Measurements from ENCODE around the gene VPREB3. TPM values are rescaled to one million over a fixed set of nuclear protein-coding genes. Genes with fewer than 3 reads are reported as not detected.

The VPREB3 gene
- polyA plus RNA-seq, 1 of the 3 experiments (the other 2 are of a cell fraction) = not detected

DNA sequence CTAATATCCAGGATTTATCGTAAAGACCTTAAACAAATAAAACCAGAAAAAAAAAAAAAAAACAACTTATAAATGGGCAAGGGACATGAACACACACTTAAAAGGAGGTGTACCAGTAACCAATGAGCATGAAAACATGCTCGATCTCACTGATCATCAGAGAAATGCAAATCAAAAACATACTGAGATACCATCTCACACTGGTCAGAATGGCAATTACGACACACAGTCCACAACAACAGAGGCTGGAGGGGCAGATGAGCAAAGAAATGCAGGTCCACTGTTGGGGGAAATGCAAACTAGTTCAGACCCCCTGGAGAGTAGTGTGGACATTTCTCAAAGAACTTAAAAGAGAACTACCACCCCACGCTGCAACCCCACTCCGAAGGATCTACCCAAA lies 50.2 kb downstream of the VPREB3 start:
- H3K79me2 ChIP-seq (ENCODE audit: insufficient read depth) = peaks cover 33% of the 10 kb centered on the region; the same call in 1 of the 2 replicates
- H2AFZ ChIP-seq (ENCODE audit: low read depth) = no peak overlapping the region
- H3F3A ChIP-seq (replicated peaks; ENCODE audit: insufficient read depth) = peaks cover 3% of the 10 kb centered on the region
- POLR2A ChIA-PET = no interaction called here
- 87% methylated on average over 5 of the region's 5 CpGs for WGBS (ENCODE audit: low lambda C conversion rate)
- no peak overlapping the region for H3K4me2 ChIP-seq
- H3K9me3 ChIP-seq = no peaks in the 10 kb centered on the region
- no peak overlapping the region for H3K4me3 ChIP-seq (ENCODE audit: low read depth in 2 of 2, low read length in 1 of 2)
- no peaks in the 10 kb centered on the region for H3K27me3 ChIP-seq (ENCODE audit: insufficient read depth)
- CTCF ChIA-PET = interaction anchor here (3.0 kb wide), 1 partner anchor 146 kb away, joined by 9 read pairs; no protein-coding TSS in a partner anchor
- H3K4me1 ChIP-seq (ENCODE audit: control insufficient read depth in 1 of 2, insufficient read depth in 2 of 2, low read depth in 1 of 2, low read length in 1 of 2) = peaks cover 0 to 2% of the 10 kb centered on the region in 2 experiments; a peak in 1 of 4 replicates
- TF ChIP-seq FOXM1 (IDR thresholded peaks at IDR 0.05; ENCODE audit: low read depth) (no peak), GATA2 (CRISPR knock-in tag; IDR thresholded peaks at IDR 0.05) (peak; percentile 23; the same call in 1 of the 2 replicates)
- no peak for DNase-seq
- no peak overlapping the region for H3K9ac ChIP-seq
- H3K9me2 ChIP-seq = no peaks in the 10 kb centered on the region
- no peak overlapping the region for H3K27ac ChIP-seq (ENCODE audit: low read depth in 2 of 2, low read length in 1 of 2)
- H3K36me3 ChIP-seq (replicated peaks in 1 of 2; ENCODE audit: control insufficient read depth in 1 of 2, insufficient read depth in 2 of 2, low read length in 1 of 2) = peaks cover 48 to 79% of the 10 kb centered on the region in 2 experiments
- H4K20me1 ChIP-seq (ENCODE audit: insufficient read depth) = no peaks in the 10 kb centered on the region

Other genes with a start within 250 kb of the VPREB3 start
- not detected in 2 replicates for gene IGLL1, start 174.1 kb downstream of the VPREB3 start, polyA plus RNA-seq (2012; rRNA removed)
- gene DRICH1, start 122.1 kb downstream of the VPREB3 start, polyA plus RNA-seq (2012; rRNA removed) = 0.21 and 0.41 TPM in 2 replicates
- not detected in 2 replicates for gene RGL4, start 63.4 kb downstream of the VPREB3 start, polyA plus RNA-seq (2012; rRNA removed)
- gene ZNF70, start 3.3 kb downstream of the VPREB3 start, polyA plus RNA-seq (2012; rRNA removed) = 0.77 and 0.80 TPM in 2 replicates
- gene C22orf15, start 8.6 kb upstream of the VPREB3 start, polyA plus RNA-seq (2012; rRNA removed) = 1.6 and 2.5 TPM in 2 replicates
- gene CHCHD10, start 13.5 kb upstream of the VPREB3 start, polyA plus RNA-seq (2012; rRNA removed) = 27.7 and 70.1 TPM in 2 replicates
- gene MMP11, start 18.4 kb upstream of the VPREB3 start, polyA plus RNA-seq (2012; rRNA removed) = 50.8 and 64.4 TPM in 2 replicates
- gene SMARCB1, start 32.5 kb upstream of the VPREB3 start, polyA plus RNA-seq (2012; rRNA removed) = 182 and 215 TPM in 2 replicates
- gene DERL3, start 84.6 kb upstream of the VPREB3 start, polyA plus RNA-seq (2012; rRNA removed) = not detected in 2 replicates
- gene SLC2A11, start 103.5 kb upstream of the VPREB3 start, polyA plus RNA-seq (2012; rRNA removed) = 21.8 and 27.1 TPM in 2 replicates
- gene MIF, start 140.0 kb upstream of the VPREB3 start, polyA plus RNA-seq (2012; rRNA removed) = 496 and 565 TPM in 2 replicates
- 32.2 and 32.8 TPM in 2 replicates for gene GSTT2B, start 206.8 kb upstream of the VPREB3 start, polyA plus RNA-seq (2012; rRNA removed)
- gene DDTL, start 212.5 kb upstream of the VPREB3 start, polyA plus RNA-seq (2012; rRNA removed) = 1.6 and 2.0 TPM in 2 replicates
- gene DDT, start 220.0 kb upstream of the VPREB3 start, polyA plus RNA-seq (2012; rRNA removed) = 181 and 198 TPM in 2 replicates
- gene GSTT2, start 225.7 kb upstream of the VPREB3 start, polyA plus RNA-seq (2012; rRNA removed) = 3.7 and 6.3 TPM in 2 replicates